Suprapubic skin (tissue), 4 donors: ENCODE data around the gene COL1A1. TPM values are rescaled to one million over a fixed set of nuclear protein-coding genes. Genes with fewer than 3 reads are reported as not detected.

Experiments used
- DNase-seq, 2 donors: peaks; one replicate each; pipeline ENCODE4 v3.0.0-alpha.2; 2019; ENCODE audit warnings: low spot score in 2 of 2
- H3K27ac ChIP-seq: fragments of 200-600 bp; sonication (generic); one replicate; pipeline ENCODE4 v1.5.1; 2019
- H3K27me3 ChIP-seq: fragments of 200-600 bp; sonication (generic); one replicate; pipeline ENCODE4 v1.5.1; 2019
- H3K36me3 ChIP-seq: fragments of 200-600 bp; sonication (generic); one replicate; pipeline ENCODE4 v1.5.1; 2019
- H3K4me1 ChIP-seq: fragments of 200-600 bp; sonication (generic); one replicate; pipeline ENCODE4 v1.5.1; 2019
- H3K4me3 ChIP-seq: fragments of 200-600 bp; sonication (generic); one replicate; pipeline ENCODE4 v1.5.1; 2019; ENCODE audit warnings: mild to moderate bottlenecking
- H3K9me3 ChIP-seq: fragments of 200-600 bp; sonication (generic); one replicate; pipeline ENCODE4 v1.5.1; 2019
- EP300 ChIP-seq: sonication (generic); formaldehyde crosslinking; IDR thresholded peaks from one replicate; pipeline ENCODE4 v1.6.1; 2017; ENCODE audit warnings: antibody characterized with exemption
- POLR2A ChIP-seq, 2 donors: fragments of 450-650 bp; IDR thresholded peaks; one replicate each; pipeline ENCODE4 v1.6.1; 2017; ENCODE audit warnings: antibody characterized with exemption in 2 of 2, mild to moderate bottlenecking in 2 of 2, moderate library complexity in 2 of 2
- POLR2AphosphoS5 ChIP-seq, 3 donors: sonication (generic); formaldehyde crosslinking; IDR thresholded peaks; one replicate each; pipeline ENCODE4 v1.6.1; 2017; ENCODE audit warnings: antibody characterized with exemption in 3 of 3
- WGBS: methylation state at CpG from one replicate; pipeline ENCODE4 v1.1.5; 2018; 5-methylcytosine and 5-hydroxymethylcytosine counted together
- total RNA-seq, 4 donors: library from RNA; depleted of rRNA; stranded (reverse); fragments of >200 nt; gene quantifications; one replicate each; pipeline ENCODE4 v1.1.0, GENCODE V29; 2016
- TF ChIP-seq, protein P1 (sequence below), 2 donors: fragments of 200-600 bp in 1 of 2; fragments of 450-650 bp in 1 of 2; sonication (generic) in 1 of 2; IDR thresholded peaks; one replicate each; pipeline ENCODE4 v1.5.1; 2016 to 2019; ENCODE audit warnings: antibody characterized with exemption in 2 of 2, mild to moderate bottlenecking in 1 of 2, moderate library complexity in 1 of 2

Gene COL1A1
- total RNA-seq, 4 donors from 2014 or later: 19.2 to 56.8 (median 33.1) TPM

GRCh38 chr17:50187394-50187725 lies 14.1 kb downstream of the COL1A1 start:
- Histone ChIP-seq H3K27me3 (no peaks in the 10 kb centered on the region), H3K4me3 (no peak overlapping the region), H3K4me1 (peaks cover 29% of the 10 kb centered on the region), H3K27ac (no peak overlapping the region), H3K36me3 (peaks cover 42% of the 10 kb centered on the region), H3K9me3 (no peaks in the 10 kb centered on the region)
- WGBS: 63% methylated on average over 4 of the region's 4 CpGs
- DNase-seq: no peak
- TF ChIP-seq EP300: no peak
- TF ChIP-seq POLR2AphosphoS5 (IDR thresholded peaks at IDR 0.05): no peak
- TF ChIP-seq, protein P1, sequence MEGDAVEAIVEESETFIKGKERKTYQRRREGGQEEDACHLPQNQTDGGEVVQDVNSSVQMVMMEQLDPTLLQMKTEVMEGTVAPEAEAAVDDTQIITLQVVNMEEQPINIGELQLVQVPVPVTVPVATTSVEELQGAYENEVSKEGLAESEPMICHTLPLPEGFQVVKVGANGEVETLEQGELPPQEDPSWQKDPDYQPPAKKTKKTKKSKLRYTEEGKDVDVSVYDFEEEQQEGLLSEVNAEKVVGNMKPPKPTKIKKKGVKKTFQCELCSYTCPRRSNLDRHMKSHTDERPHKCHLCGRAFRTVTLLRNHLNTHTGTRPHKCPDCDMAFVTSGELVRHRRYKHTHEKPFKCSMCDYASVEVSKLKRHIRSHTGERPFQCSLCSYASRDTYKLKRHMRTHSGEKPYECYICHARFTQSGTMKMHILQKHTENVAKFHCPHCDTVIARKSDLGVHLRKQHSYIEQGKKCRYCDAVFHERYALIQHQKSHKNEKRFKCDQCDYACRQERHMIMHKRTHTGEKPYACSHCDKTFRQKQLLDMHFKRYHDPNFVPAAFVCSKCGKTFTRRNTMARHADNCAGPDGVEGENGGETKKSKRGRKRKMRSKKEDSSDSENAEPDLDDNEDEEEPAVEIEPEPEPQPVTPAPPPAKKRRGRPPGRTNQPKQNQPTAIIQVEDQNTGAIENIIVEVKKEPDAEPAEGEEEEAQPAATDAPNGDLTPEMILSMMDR (IDR thresholded peaks at IDR 0.05): no peak
- no peak for TF ChIP-seq POLR2A (IDR thresholded peaks at IDR 0.05)

GRCh38 chr17:50186661-50187393 lies 14.6 kb downstream of the COL1A1 start:
- Histone ChIP-seq H3K27me3 (no peaks in the 10 kb centered on the region), H3K4me1 (peaks cover 34% of the 10 kb centered on the region), H3K9me3 (no peaks in the 10 kb centered on the region), H3K36me3 (peaks cover 37% of the 10 kb centered on the region), H3K27ac (no peak overlapping the region), H3K4me3 (no peak overlapping the region)
- WGBS: 64% methylated on average over 23 of the region's 24 CpGs
- TF ChIP-seq POLR2A (IDR thresholded peaks at IDR 0.05) (no peak), POLR2AphosphoS5 (IDR thresholded peaks at IDR 0.05) (no peak), EP300 (no peak)
- TF ChIP-seq, protein P1 (IDR thresholded peaks at IDR 0.05): no peak
- no peak for DNase-seq

DNA sequence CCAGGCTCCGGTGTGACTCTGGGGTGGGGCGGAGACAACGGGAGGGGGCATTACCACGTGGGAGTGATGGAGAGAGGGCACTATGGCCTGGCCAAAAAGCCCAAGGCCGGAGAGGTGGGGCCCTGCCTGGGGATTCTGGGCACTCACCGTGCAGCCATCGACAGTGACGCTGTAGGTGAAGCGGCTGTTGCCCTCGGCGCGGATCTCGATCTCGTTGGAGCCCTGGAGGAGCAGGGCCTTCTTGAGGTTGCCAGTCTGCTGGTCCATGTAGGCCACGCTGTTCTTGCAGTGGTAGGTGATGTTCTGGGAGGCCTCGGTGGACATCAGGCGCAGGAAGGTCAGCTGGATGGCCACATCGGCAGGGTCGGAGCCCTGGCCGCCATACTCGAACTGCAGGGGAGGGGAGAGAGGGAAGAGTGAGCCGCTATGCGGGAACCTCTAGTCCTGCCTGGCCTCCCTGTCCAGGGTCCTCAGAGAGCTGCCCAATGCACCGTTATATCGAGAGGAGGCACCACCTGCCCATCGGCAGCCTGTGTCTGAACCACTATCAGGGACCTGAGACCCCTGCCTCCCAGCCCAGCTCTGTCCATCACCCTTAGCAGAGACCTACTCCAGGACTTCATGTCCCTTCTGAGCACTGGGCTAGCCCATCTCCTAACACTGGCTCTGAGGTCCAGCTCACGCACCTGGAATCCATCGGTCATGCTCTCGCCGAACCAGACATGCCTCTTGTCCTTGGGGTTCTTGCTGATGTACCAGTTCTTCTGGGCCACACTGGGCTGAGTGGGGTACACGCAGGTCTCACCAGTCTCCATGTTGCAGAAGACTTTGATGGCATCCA lies 15.6 kb downstream of the COL1A1 start:
- DNase-seq: no peak
- 67% methylated on average over 26 of the region's 31 CpGs for WGBS
- Histone ChIP-seq H3K4me1 (peaks cover 44% of the 10 kb centered on the region), H3K9me3 (no peaks in the 10 kb centered on the region), H3K27ac (peak overlapping the region; percentile 79), H3K36me3 (peaks cover 33% of the 10 kb centered on the region), H3K27me3 (no peaks in the 10 kb centered on the region), H3K4me3 (no peak overlapping the region)
- TF ChIP-seq, protein P1 (IDR thresholded peaks at IDR 0.05): no peak
- TF ChIP-seq POLR2A (IDR thresholded peaks at IDR 0.05) (no peak), POLR2AphosphoS5 (IDR thresholded peaks at IDR 0.05) (no peak), EP300 (no peak)

DNA sequence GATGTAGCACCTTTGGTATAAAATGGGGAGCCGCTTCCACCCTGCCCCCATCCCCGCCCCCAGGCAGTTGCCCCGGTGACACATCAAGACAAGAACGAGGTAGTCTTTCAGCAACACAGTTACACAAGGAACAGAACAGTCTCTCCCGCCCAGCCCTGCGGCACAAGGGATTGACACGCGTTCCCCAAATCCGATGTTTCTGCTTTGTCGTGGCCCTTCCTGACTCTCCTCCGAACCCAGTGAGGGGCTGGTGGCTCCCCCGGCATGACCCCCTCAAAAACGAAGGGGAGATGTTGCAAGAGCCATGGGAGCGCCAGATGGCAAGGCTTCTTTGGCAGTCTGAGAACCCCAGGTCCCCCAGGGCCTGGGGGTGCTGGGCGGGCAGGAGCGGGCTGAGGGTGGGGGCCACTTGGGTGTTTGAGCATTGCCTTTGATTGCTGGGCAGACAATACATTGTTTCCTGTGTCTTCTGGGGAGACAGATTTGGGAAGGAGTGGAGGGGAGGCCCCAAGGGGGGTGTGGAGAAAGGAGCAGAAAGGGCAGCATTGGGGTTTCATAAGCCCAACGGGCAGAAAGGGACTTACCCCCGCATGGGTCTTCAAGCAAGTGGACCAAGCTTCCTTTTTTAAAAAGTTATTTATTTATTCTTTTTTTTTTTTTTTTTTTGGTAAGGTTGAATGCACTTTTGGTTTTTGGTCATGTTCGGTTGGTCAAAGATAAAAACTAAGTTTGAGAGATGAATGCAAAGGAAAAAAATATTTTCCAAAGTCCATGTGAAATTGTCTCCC lies 16.6 kb downstream of the COL1A1 start:
- H3K27ac ChIP-seq: peak overlapping the region; percentile 79
- WGBS: 25% methylated on average over 15 of the region's 19 CpGs
- peak; percentile 91 to 93 for DNase-seq
- H3K36me3 ChIP-seq: peaks cover 28% of the 10 kb centered on the region
- H3K4me1 ChIP-seq: peaks cover 46% of the 10 kb centered on the region
- TF ChIP-seq, protein P1 (IDR thresholded peaks at IDR 0.05): no peak
- peak in 2 of 3 donors; percentile 23 to 27 for TF ChIP-seq POLR2AphosphoS5 (IDR thresholded peaks at IDR 0.05)
- no peaks in the 10 kb centered on the region for H3K27me3 ChIP-seq
- H3K4me3 ChIP-seq: no peak overlapping the region
- H3K9me3 ChIP-seq: no peaks in the 10 kb centered on the region
